ENCODE results near the gene EPB41L5. TPM values are rescaled to one million over a fixed set of nuclear protein-coding genes. Genes with fewer than 3 reads are reported as not detected.

EPB41L5 gene
- total RNA-seq, 2 experiments from 2014 or later, result 3.4 to 4.4 TPM

Other genes starting within 250 kb of the EPB41L5 start
- gene TMEM185B, start 210.3 kb downstream of the EPB41L5 start, total RNA-seq, result 10 to 100 TPM; 30.2 to 32.0 TPM
- gene RALB, start 239.8 kb downstream of the EPB41L5 start, total RNA-seq, result 10 to 100 TPM; 33.0 to 33.5 TPM

All from activated CD8-positive, alpha-beta memory T cell treated with anti-CD3 and anti-CD28 coated beads for 36 hours (primary cell).